ENCODE results near the gene DPH3.

The DPH3 gene

GRCh38 chr3:16290007-16290826, 25.5 kb upstream of the DPH3 start:
- DNase-seq = no peak

GRCh38 chr3:16289144-16289889, 24.6 kb upstream of the DPH3 start:
- no peak for DNase-seq

- DNase-seq = no peak
Observed at GRCh38 chr3:16288664-16289063, 23.9 kb upstream of the DPH3 start.

- no peak for DNase-seq
Observed at GRCh38 chr3:16286751-16287543, 22.2 kb upstream of the DPH3 start.

GRCh38 chr3:16286161-16286560, 21.4 kb upstream of the DPH3 start:
- no peak for DNase-seq

GRCh38 chr3:16284633-16285032, 19.9 kb upstream of the DPH3 start:
- no peak for DNase-seq

- no peak for DNase-seq
Observed at GRCh38 chr3:16280671-16281070, 15.9 kb upstream of the DPH3 start.

GRCh38 chr3:16279010-16279801, 14.5 kb upstream of the DPH3 start:
- no peak for DNase-seq

- DNase-seq = no peak
Observed at GRCh38 chr3:16277471-16277870, 12.7 kb upstream of the DPH3 start.

GRCh38 chr3:16273867-16274266, 9.1 kb upstream of the DPH3 start:
- DNase-seq = no peak

- no peak for DNase-seq
Observed at GRCh38 chr3:16272588-16272987, 7.8 kb upstream of the DPH3 start.

- no peak for DNase-seq
Observed at GRCh38 chr3:16270855-16271254, 6.1 kb upstream of the DPH3 start.

- no peak for DNase-seq
Observed at GRCh38 chr3:16266714-16267113, 2.0 kb upstream of the DPH3 start.

- no peak for DNase-seq
Observed at GRCh38 chr3:16265455-16265786, 678 bp upstream of the DPH3 start.

GRCh38 chr3:16264174-16264707, 502 bp downstream of the DPH3 start:
- DNase-seq = no peak

- no peak for DNase-seq
Observed at GRCh38 chr3:16262174-16262573, 2.6 kb downstream of the DPH3 start.

GRCh38 chr3:16260046-16260445, 4.7 kb downstream of the DPH3 start:
- DNase-seq = no peak

GRCh38 chr3:16258866-16259265, 5.9 kb downstream of the DPH3 start:
- no peak for DNase-seq

GRCh38 chr3:16258177-16258576, 6.6 kb downstream of the DPH3 start:
- DNase-seq = no peak

GRCh38 chr3:16257309-16257708, 7.4 kb downstream of the DPH3 start:
- no peak for DNase-seq

GRCh38 chr3:16255726-16256125, 9.0 kb downstream of the DPH3 start:
- no peak for DNase-seq

- DNase-seq = no peak
Observed at GRCh38 chr3:16255326-16255725, 9.4 kb downstream of the DPH3 start.

- no peak for DNase-seq
Observed at GRCh38 chr3:16254916-16255315, 9.8 kb downstream of the DPH3 start.
